Stomach smooth muscle (tissue), 2 donors: ENCODE data around the gene PTCH1.

ENCODE experiments used
- H3K27ac ChIP-seq: one replicate; pipeline ENCODE4 v1.7.0; 2013; ENCODE audit warnings: mild to moderate bottlenecking, low read length, inconsistent platforms
- H3K27me3 ChIP-seq, 2 donors: one replicate each; pipeline ENCODE4 v1.7.0; 2013; ENCODE audit warnings: low read length in 2 of 2; ENCODE audit not compliant: insufficient read depth in 2 of 2, control insufficient read depth in 1 of 2
- H3K36me3 ChIP-seq, 2 donors: one replicate each; pipeline ENCODE4 v1.7.0; 2013; ENCODE audit warnings: low read length in 2 of 2; ENCODE audit not compliant: control insufficient read depth in 2 of 2, insufficient read depth in 2 of 2
- H3K4me1 ChIP-seq: one replicate; pipeline ENCODE4 v1.7.0; 2013; ENCODE audit warnings: low read length; ENCODE audit not compliant: control insufficient read depth, insufficient read depth
- H3K4me3 ChIP-seq, 2 donors: one replicate each; pipeline ENCODE4 v1.7.0; 2013; ENCODE audit warnings: low read length in 2 of 2
- H3K9ac ChIP-seq, 2 donors: one replicate each; pipeline ENCODE4 v1.7.0; 2013; ENCODE audit warnings: low read length in 2 of 2, mild to moderate bottlenecking in 1 of 2
- H3K9me3 ChIP-seq, 2 donors: one replicate each; pipeline ENCODE4 v1.7.0; 2013; ENCODE audit warnings: low read length in 2 of 2; ENCODE audit not compliant: control insufficient read depth in 2 of 2
- donor health status: healthy.
- donor health status: Pancreatic carcinoma.

Gene PTCH1

DNA sequence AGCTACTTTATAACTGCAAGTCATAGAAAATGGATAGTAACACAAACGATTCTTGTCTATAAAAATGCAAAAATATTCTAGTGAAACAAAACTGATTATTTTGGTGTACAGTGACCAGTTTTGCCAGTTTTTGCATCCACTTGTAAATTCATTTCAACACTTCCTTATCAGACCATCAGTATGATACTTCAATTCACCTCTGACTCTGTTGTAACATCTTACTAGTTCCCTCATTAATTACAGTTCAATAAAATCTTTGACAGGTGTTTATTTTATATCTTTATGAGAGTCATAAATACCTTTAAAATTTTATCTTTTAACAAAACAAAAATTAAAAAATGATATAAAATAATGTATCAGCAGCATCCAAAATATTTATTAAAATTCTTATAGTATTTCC is 13.1 kb upstream of the PTCH1 start:
- H3K4me3 ChIP-seq = no peak overlapping the region
- no peak overlapping the region for H3K9ac ChIP-seq
- H3K4me1 ChIP-seq = no peaks in the 10 kb centered on the region
- no peaks in the 10 kb centered on the region for H3K9me3 ChIP-seq
- H3K27me3 ChIP-seq = no peaks in the 10 kb centered on the region
- no peak overlapping the region for H3K27ac ChIP-seq
- no peaks in the 10 kb centered on the region for H3K36me3 ChIP-seq

DNA sequence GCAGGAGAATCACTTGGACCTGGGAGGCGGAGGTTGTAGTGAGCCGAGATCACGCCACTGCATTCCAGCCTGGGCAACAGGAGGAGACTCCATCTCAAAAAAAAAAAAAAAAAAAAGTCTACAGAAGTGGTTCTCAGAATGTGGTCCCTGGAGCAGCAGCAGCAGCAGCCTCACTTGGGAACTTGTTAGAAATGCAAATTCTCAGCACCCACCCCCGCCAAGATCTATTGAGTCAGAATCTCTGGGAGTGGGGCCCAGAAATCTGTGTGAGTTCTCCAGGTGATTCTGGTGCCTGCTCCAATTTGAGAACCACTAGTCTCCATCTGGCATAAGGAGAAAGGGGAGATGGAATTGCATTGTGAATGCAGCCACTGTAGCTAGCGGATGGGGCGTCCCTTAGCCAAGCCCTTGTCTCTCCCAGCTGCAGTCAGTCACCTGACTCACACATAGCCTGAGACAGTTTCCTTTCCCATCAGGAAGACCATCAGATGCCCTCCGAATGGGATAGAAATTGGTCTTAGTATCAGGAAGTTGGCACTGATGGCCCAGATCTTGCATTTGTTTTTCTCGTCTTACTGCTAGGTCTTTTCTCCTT is 12.2 kb upstream of the PTCH1 start:
- Histone ChIP-seq H3K9me3 (no peaks in the 10 kb centered on the region), H3K4me3 (no peak overlapping the region), H3K9ac (no peak overlapping the region), H3K4me1 (no peaks in the 10 kb centered on the region), H3K36me3 (no peaks in the 10 kb centered on the region), H3K27ac (no peak overlapping the region), H3K27me3 (no peaks in the 10 kb centered on the region)

DNA sequence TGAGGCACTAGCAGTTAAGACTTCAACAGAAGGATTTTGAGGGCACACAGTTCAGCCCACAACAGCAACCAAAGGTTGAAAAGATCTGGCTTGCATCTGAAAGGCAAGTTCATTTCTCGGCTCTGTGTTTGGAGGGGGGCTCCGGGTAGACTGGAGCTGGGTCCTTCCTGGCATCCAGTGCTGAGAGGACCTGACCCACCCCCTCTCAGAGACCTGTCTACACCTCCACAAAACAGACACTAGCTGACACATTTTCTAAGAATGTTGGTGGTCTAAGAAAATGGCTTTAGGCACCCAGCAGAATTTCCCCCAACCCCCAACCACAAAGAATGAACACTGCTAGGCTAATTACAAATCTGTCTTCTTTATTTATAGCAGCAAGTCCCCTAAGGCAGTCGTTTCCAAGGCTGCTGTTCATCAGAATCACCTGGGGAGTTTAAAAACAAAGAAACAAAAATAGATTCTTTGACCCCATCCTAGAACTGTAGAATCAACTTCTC is 6.2 kb upstream of the PTCH1 start:
- Histone ChIP-seq H3K4me3 (no peak overlapping the region), H3K27me3 (no peaks in the 10 kb centered on the region), H3K9me3 (no peaks in the 10 kb centered on the region), H3K9ac (no peak overlapping the region), H3K4me1 (no peaks in the 10 kb centered on the region), H3K27ac (no peak overlapping the region), H3K36me3 (no peaks in the 10 kb centered on the region)

DNA sequence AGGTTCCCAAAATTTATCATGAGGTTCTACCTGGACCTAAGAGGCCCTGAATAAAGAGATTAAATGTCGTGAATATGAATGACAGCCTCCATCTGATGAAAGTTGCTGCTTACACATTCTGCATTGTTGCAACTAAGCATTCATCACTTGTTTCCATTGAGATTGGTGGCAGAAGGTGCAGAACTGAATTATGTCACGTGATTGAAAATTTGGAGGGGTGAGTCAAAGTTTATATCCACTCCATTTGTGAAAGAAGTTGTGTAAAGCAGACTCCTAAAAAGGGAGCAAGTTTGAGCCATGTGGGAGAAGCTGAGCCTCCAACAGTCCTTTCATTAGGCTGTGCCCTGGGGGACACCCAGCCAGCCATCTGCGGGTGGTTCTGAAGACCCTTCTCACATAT is 4.9 kb upstream of the PTCH1 start:
- Histone ChIP-seq H3K9ac (no peak overlapping the region), H3K36me3 (no peaks in the 10 kb centered on the region), H3K4me1 (peaks cover 7% of the 10 kb centered on the region), H3K27ac (no peak overlapping the region), H3K9me3 (no peaks in the 10 kb centered on the region), H3K4me3 (no peak overlapping the region), H3K27me3 (no peaks in the 10 kb centered on the region)

DNA sequence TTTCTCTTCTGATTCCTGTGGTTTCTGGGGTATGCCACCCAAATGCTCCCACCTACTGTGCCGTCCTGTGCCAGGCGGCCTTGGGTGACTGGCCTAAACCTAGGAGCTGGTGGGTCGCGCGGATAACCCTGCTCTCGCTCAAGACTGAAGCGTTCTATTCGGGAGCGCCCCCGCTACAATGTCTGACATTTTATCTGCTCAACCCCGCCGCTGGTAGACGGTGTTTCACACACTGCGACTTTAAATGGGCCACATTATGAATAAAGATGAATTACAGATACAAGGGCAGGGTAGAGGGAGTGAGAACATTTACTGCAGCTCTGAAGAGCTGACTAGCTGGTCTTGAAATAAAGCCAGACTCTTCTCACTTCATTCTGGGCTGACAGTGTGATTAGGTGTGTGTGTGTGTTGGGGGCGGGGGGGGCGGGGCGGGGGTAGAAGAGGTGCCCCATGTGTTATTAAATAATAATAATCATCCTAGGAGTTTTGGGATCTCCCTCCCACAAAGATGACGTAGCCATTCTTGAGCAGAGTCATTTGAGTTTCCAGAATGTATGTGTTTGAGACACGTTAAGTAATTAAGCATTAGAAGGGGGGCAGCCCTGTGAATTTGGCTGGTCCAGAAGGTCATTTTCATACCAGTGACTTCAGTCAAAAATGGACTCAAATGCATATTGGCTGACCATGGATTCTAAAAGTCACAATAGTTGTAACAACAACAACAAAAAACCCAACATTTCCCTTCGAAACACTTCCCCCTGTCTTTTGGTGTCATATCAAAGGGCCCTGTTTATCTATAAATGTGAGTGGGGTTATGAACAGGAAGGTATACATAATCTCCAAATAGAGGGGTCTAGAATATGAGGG is 1.0 kb upstream of the PTCH1 start:
- no peaks in the 10 kb centered on the region for H3K36me3 ChIP-seq
- H3K4me3 ChIP-seq = peak overlapping the region in 1 of 2 donors; percentile 82
- peak overlapping the region in 1 of 2 donors; percentile 29 for H3K9ac ChIP-seq
- H3K27ac ChIP-seq = no peak overlapping the region
- peaks cover 0 to 10% of the 10 kb centered on the region in 2 donors for H3K27me3 ChIP-seq
- H3K4me1 ChIP-seq = peaks cover 15% of the 10 kb centered on the region
- H3K9me3 ChIP-seq = no peaks in the 10 kb centered on the region

DNA sequence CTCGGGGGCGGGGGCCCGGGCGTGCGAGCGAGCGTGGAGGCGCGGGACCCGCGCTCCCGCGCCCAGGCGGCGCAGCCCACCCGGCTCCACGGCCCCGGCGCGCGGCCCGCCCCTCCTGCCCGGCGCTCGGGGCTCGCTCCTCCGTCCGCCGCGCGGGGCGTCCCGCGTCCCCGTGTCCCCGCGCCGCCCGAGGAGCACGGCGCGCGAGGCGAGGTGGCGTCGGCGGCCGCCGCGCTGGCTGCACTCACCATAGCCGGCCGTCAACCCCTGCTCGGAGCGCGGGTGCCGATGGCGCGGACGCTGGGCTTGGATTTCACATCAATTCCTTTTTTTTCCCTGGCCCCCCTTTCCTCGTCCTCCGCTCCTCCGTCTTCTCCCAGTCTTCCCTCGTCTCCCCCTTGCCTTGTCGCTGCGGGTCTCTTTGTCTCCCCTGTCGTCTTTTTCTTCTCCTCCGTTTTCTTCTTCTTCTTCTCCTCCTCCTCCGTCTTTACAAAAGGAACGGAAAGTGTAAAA is 494 bp downstream of the PTCH1 start:
- Histone ChIP-seq H3K9me3 (no peaks in the 10 kb centered on the region), H3K4me3 (peak overlapping the region; percentile 81 to 82), H3K4me1 (peaks cover 24% of the 10 kb centered on the region), H3K27ac (peak overlapping the region; percentile 37), H3K36me3 (no peaks in the 10 kb centered on the region), H3K27me3 (peaks cover 0 to 10% of the 10 kb centered on the region in 2 donors), H3K9ac (peak overlapping the region; percentile 51 to 72)

DNA sequence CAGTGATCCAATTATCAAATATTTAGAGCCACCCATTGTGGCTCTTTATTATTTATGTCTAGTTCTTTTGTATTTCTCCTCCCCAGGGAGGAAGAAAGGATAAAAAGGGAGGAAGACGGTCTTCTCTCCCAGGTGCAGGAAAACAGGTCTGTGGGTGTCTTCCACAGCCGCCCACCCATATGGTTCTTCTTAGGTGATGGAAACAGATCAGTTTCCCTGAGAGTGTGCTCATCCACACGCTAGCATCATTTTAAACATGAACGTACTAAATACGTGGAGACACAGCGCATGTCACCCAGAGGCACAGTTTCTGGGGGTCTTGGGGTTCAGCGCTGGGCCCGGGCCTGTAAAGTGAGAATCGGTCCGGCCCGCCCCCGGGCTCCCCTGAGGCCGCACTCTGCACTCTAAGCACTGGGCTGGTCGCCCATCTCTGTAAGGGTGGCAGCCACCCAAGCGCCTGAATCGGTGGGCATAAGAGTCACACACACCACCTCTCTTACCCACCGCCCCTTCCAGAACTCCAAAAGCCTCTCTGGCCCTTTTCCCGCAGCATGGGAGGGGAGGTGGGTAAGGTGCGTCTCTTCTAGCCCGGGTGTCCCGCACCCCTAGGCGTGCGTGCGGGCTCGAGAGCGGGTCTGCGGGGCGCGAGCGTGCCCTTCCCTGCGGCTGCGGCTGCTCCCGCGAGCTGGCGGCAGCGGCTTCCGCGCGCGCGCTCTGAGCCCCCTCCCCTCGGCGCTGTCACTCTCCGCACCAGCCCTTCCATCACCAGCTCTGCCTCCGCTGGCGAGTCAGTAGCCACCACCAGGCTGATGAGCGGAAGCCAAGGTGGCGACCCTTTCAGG is 1.3 kb downstream of the PTCH1 start:
- no peak overlapping the region for H3K27ac ChIP-seq
- H3K36me3 ChIP-seq = no peaks in the 10 kb centered on the region
- H3K9ac ChIP-seq = peak overlapping the region in 1 of 2 donors; percentile 36
- H3K4me1 ChIP-seq = peaks cover 24% of the 10 kb centered on the region
- peak overlapping the region; percentile 56 to 82 for H3K4me3 ChIP-seq
- H3K27me3 ChIP-seq = peaks cover 0 to 10% of the 10 kb centered on the region in 2 donors
- no peaks in the 10 kb centered on the region for H3K9me3 ChIP-seq

DNA sequence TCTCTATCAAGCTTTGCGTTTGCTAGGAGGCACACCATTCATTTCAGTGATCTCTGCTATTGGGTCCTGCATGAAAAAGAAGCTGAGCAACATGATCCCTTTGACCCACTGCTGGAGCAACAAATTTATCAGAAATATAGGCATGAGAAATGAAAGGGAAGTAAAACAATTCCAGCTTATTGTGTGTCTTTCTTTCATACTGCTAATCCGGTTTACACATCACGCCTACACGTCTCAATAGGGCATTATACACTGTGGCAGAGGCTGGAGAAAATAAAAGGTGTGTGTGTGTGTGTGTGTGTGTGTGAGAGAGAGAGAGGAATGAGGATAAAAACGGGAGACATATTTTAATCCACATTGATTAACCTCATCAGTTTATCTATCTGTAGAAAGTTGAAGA is 2.4 kb downstream of the PTCH1 start:
- peaks cover 0 to 10% of the 10 kb centered on the region in 2 donors for H3K27me3 ChIP-seq
- no peaks in the 10 kb centered on the region for H3K9me3 ChIP-seq
- no peaks in the 10 kb centered on the region for H3K36me3 ChIP-seq
- H3K4me3 ChIP-seq = no peak overlapping the region
- H3K4me1 ChIP-seq = peaks cover 28% of the 10 kb centered on the region
- no peak overlapping the region for H3K27ac ChIP-seq
- H3K9ac ChIP-seq = no peak overlapping the region

DNA sequence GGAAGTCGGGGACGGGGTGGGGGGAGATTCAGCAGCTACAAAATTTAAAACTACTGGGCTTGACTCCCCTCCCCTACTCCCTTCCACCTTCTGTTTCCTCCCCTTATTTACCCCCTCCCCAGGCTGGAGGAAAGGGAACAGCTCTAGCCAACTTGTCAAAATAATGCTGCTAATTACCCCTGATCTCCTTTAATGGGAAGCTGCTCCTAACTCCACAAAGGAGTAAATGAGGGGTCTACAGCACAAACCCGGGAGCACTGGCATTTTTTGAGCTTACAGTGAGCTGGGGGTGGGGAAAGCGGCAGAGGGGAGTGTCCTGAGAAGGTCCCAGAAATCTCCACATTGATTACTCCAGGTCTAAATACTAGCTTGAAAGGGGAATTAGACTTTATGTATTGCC is 3.1 kb downstream of the PTCH1 start:
- Histone ChIP-seq H3K27ac (no peak overlapping the region), H3K4me3 (no peak overlapping the region), H3K36me3 (no peaks in the 10 kb centered on the region), H3K4me1 (peaks cover 28% of the 10 kb centered on the region), H3K9ac (no peak overlapping the region), H3K9me3 (no peaks in the 10 kb centered on the region), H3K27me3 (peaks cover 0 to 10% of the 10 kb centered on the region in 2 donors)

DNA sequence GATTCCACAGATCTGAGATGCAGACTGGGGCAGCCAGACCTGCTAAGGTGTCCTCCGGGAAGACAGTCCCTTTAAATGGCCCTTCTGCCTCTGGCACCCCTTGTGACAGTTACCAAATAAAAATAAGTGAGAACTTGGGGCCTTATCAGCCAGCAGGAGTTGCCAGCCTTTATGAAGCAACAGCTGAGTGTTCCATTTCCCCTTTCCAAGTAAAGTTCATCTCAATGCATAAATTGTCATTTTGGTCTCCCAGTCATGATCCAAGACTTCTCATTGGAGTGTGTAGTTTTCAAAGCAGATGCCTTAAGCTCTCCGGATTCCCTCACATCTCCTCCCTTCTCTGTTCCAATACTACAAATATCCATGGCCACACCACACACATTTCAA is 4.1 kb downstream of the PTCH1 start:
- no peaks in the 10 kb centered on the region for H3K9me3 ChIP-seq

More for the DNA sequence above, 4.1 kb downstream of the PTCH1 start:
- Histone ChIP-seq H3K27me3 (peaks cover 0 to 10% of the 10 kb centered on the region in 2 donors), H3K36me3 (no peaks in the 10 kb centered on the region), H3K27ac (no peak overlapping the region), H3K4me3 (peak overlapping the region in 1 of 2 donors; percentile 40), H3K9ac (no peak overlapping the region), H3K4me1 (peaks cover 28% of the 10 kb centered on the region)
